Measurements from ENCODE around the gene XPC. TPM values are rescaled to one million over a fixed set of nuclear protein-coding genes. Genes with fewer than 3 reads are reported as not detected.

The XPC gene
- total RNA-seq, 1 donor from 2014 or later, result 26.8 TPM

DNA sequence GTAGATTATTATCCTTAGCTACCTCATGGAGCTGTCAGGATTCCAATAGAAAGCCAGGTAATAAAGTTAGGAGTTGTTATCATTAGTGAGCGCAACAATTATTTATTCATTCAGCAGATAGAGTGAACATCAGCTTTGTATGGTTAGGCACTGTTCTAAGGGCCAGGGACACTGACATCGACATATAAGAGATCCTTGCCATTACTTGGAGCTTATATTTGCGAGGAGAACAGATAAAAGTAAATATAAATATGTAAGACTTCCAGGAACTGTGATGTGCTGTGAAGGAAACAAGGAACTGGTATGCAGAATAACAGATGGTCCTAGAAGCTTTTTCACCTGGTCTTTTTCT lies 689 bp upstream of the XPC start:
- peak overlapping the region; percentile 96 for H3K4me3 Mint-ChIP-seq (ENCODE audit: unreplicated experiment)
- no peak for TF ChIP-seq CTCF (IDR thresholded peaks at IDR 0.05)
- no peak for DNase-seq (ENCODE audit: low spot score)
- peaks cover 7% of the 10 kb centered on the region for H3K36me3 Mint-ChIP-seq (ENCODE audit: low read depth)
- H3K27ac Mint-ChIP-seq (ENCODE audit: unreplicated experiment), result peak overlapping the region; percentile 99
- H3K4me1 Mint-ChIP-seq (ENCODE audit: low read depth), result peaks cover 50% of the 10 kb centered on the region
- no peaks in the 10 kb centered on the region for H3K9me3 Mint-ChIP-seq (ENCODE audit: low read depth)
- no peaks in the 10 kb centered on the region for H3K27me3 Mint-ChIP-seq (ENCODE audit: low read depth)

DNA sequence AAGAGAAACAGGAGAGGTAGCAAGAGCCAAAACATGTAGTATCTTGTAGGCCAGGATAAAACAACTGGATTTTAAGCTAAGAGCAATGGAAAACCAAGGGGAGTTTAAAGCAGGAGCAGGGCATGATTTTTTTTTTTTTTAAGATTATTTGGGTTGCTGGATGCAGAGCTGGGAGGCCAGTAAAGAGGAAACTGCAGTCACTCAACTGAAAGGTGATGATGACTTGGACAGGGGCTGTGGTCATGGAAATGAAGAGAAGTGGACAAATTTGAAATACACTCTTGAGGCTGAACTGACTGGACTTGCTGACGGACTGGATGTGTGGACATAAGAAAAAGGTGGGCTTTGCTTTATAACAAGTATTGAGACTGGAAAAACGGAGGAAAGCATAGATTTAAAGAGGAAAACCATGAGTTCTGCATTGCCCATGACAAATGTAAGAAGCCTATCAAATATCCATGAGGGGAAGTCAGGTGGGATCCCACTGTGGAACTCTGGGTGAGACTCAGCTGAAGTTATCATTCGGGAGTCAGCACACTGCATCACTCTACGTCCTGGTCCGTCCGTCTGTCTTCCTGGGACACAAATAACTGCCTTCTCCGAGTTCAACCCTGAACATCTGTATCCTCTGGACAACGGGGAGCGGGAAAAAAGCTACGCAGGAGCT lies 688 bp downstream of the XPC start:
- no peaks in the 10 kb centered on the region for H3K27me3 Mint-ChIP-seq (ENCODE audit: low read depth)
- no peaks in the 10 kb centered on the region for H3K9me3 Mint-ChIP-seq (ENCODE audit: low read depth)
- peaks cover 47% of the 10 kb centered on the region for H3K4me1 Mint-ChIP-seq (ENCODE audit: low read depth)
- TF ChIP-seq CTCF (IDR thresholded peaks at IDR 0.05), result no peak
- H3K36me3 Mint-ChIP-seq (ENCODE audit: low read depth), result peaks cover 10% of the 10 kb centered on the region
- DNase-seq (ENCODE audit: low spot score), result no peak
- peak overlapping the region; percentile 99 for H3K27ac Mint-ChIP-seq (ENCODE audit: unreplicated experiment)
- H3K4me3 Mint-ChIP-seq (ENCODE audit: unreplicated experiment), result peak overlapping the region; percentile 96

GRCh38 chr3:14175383-14176037 lies 2.9 kb downstream of the XPC start:
- no peak for TF ChIP-seq CTCF (IDR thresholded peaks at IDR 0.05)
- Mint-ChIP-seq H3K27me3 (ENCODE audit: low read depth) (no peaks in the 10 kb centered on the region), H3K36me3 (ENCODE audit: low read depth) (peaks cover 20% of the 10 kb centered on the region), H3K4me1 (ENCODE audit: low read depth) (peaks cover 54% of the 10 kb centered on the region), H3K9me3 (ENCODE audit: low read depth) (no peaks in the 10 kb centered on the region), H3K4me3 (ENCODE audit: unreplicated experiment) (no peak overlapping the region), H3K27ac (ENCODE audit: unreplicated experiment) (no peak overlapping the region)
- DNase-seq (ENCODE audit: low spot score), result no peak

- H3K27me3 Mint-ChIP-seq (ENCODE audit: low read depth), result no peaks in the 10 kb centered on the region
- DNase-seq (ENCODE audit: low spot score), result no peak
- no peak for TF ChIP-seq CTCF (IDR thresholded peaks at IDR 0.05)
- H3K27ac Mint-ChIP-seq (ENCODE audit: unreplicated experiment), result no peak overlapping the region
- H3K4me3 Mint-ChIP-seq (ENCODE audit: unreplicated experiment), result no peak overlapping the region
- peaks cover 25% of the 10 kb centered on the region for H3K36me3 Mint-ChIP-seq (ENCODE audit: low read depth)
- peaks cover 55% of the 10 kb centered on the region for H3K4me1 Mint-ChIP-seq (ENCODE audit: low read depth)
- no peaks in the 10 kb centered on the region for H3K9me3 Mint-ChIP-seq (ENCODE audit: low read depth)
These were observed 3.9 kb downstream of the XPC start for GRCh38 chr3:14174483-14174882.

DNA sequence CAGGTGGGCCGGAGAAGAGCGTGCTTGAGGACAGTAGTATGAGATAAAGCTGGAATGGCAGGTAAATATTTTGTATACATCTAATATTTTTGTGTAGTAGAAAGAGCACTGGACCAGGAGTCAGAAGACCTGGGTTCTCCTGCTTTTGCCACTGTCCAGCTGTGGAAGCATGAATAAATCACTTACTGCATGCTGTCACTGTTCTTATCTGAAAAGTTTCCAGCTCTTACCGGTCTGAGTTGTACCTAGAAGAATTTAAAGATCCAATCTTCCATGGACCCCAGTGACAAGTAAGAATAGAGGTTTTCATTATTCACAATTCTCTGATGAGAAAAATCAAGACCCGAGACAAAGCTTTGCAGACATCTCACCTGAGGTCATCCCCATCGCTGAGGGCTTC lies 5.9 kb downstream of the XPC start:
- peaks cover 43% of the 10 kb centered on the region for H3K4me1 Mint-ChIP-seq (ENCODE audit: low read depth)
- no peak for TF ChIP-seq CTCF (IDR thresholded peaks at IDR 0.05)
- no peaks in the 10 kb centered on the region for H3K9me3 Mint-ChIP-seq (ENCODE audit: low read depth)
- H3K27me3 Mint-ChIP-seq (ENCODE audit: low read depth), result no peaks in the 10 kb centered on the region
- peaks cover 32% of the 10 kb centered on the region for H3K36me3 Mint-ChIP-seq (ENCODE audit: low read depth)
- no peak overlapping the region for H3K27ac Mint-ChIP-seq (ENCODE audit: unreplicated experiment)
- DNase-seq (ENCODE audit: low spot score), result no peak
- H3K4me3 Mint-ChIP-seq (ENCODE audit: unreplicated experiment), result no peak overlapping the region

Measured in chondrocyte (in vitro differentiated cells).